ENCODE data around the gene RAB11FIP4. TPM values are rescaled to one million over a fixed set of nuclear protein-coding genes. Genes with fewer than 3 reads are reported as not detected.

RAB11FIP4 gene
- total RNA-seq, 4 donors from 2014 or later, result 0.09 to 0.22 (median 0.16) TPM; not detected in 1

DNA sequence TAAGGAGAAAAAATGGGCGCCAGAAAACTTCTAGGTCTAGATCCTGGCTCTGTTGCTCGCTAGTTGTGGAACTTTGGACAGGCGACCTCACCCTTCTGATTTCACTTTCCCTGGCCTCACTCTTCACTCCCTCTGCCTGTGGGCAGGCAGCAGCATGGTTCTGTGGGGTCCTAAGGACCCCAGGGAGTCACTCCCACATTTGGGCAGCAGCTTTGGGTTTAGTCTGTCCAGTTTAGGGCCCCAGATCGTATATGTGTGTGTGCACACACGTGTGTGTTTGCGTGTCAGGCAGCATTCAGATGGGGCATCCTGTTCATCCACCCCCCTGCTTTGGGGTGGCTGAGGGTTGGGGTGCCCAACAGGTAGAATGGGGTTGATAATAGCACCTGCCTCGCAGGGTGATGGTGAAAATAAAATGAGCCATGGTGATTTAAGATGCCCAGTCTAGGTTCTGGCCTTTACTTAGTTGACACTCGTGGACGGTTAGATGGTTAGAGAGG, 102.2 kb downstream of the RAB11FIP4 start:
- in situ Hi-C loops (cut with MboI; ENCODE audit: low sequenced_read_pairs in 4 of 4) (no loop called here), intact Hi-C loops (cut with DNase I; ENCODE audit: low total_unique reads) (no loop called here)
- no peaks in the 10 kb centered on the region for H3K9me3 ChIP-seq
- ATAC-seq (no peak), DNase-seq (no peak)
- H3K4me3 ChIP-seq, result no peak overlapping the region
- no peak overlapping the region for H3K27ac ChIP-seq
- TF ChIP-seq, protein P1, sequence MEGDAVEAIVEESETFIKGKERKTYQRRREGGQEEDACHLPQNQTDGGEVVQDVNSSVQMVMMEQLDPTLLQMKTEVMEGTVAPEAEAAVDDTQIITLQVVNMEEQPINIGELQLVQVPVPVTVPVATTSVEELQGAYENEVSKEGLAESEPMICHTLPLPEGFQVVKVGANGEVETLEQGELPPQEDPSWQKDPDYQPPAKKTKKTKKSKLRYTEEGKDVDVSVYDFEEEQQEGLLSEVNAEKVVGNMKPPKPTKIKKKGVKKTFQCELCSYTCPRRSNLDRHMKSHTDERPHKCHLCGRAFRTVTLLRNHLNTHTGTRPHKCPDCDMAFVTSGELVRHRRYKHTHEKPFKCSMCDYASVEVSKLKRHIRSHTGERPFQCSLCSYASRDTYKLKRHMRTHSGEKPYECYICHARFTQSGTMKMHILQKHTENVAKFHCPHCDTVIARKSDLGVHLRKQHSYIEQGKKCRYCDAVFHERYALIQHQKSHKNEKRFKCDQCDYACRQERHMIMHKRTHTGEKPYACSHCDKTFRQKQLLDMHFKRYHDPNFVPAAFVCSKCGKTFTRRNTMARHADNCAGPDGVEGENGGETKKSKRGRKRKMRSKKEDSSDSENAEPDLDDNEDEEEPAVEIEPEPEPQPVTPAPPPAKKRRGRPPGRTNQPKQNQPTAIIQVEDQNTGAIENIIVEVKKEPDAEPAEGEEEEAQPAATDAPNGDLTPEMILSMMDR (IDR thresholded peaks at IDR 0.05 in 4 of 5, conservative IDR thresholded peaks at IDR 0.05 in 1 of 5), result no peak
- no peak for TF ChIP-seq POLR2A (IDR thresholded peaks at IDR 0.05)
- H3K36me3 ChIP-seq, result no peaks in the 10 kb centered on the region
- H3K27me3 ChIP-seq, result no peaks in the 10 kb centered on the region
- H3K4me1 ChIP-seq, result peaks cover 0 to under 1% of the 10 kb centered on the region in 2 donors

DNA sequence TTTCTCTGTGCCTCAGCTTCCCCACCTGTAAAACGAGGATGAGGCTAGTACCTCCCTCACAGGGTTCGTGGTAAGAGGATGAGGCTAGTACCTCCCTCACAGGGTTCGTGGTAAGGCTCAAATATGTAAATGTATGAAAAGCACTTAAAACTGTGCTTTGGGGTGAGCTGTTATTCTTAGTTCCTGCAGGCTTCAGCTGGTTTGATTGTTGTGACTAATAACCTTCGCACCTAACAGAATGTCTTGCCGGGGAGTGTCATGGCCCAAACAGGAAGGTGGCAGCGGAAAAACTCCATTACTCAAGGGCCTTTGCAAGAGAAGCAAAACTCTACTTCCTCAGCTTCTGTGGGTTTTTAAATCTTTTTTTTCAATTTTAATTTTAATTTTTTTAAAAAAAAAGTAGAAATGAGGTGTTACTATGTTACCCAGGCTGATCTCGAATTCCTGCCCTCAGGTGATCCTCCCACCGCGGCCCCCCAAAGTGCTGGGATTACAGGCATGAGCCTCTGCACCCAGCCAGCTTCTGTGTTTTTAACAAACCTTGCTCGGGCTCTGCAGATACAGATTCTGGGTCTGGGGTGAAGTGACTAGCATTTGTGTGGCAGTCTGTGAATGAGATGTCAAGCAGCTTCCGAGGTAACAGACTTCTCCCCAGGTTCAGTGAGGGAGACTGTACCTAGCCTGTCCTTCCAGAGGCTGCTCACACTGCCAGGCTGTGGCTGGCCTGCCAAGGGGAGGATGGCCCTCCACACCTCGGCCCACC, 103.0 kb downstream of the RAB11FIP4 start:
- in situ Hi-C loops (cut with MboI; ENCODE audit: low sequenced_read_pairs in 4 of 4) (no loop called here), intact Hi-C loops (cut with DNase I; ENCODE audit: low total_unique reads) (no loop called here)
- Histone ChIP-seq H3K4me1 (peaks cover under 1 to 3% of the 10 kb centered on the region in 2 donors), H3K27ac (no peak overlapping the region), H3K4me3 (no peak overlapping the region), H3K9me3 (no peaks in the 10 kb centered on the region), H3K27me3 (no peaks in the 10 kb centered on the region), H3K36me3 (no peaks in the 10 kb centered on the region)
- ATAC-seq, result no peak
- TF ChIP-seq, protein P1 (IDR thresholded peaks at IDR 0.05 in 4 of 5, conservative IDR thresholded peaks at IDR 0.05 in 1 of 5), result no peak
- TF ChIP-seq POLR2A (IDR thresholded peaks at IDR 0.05), result no peak
- DNase-seq, result no peak

DNA sequence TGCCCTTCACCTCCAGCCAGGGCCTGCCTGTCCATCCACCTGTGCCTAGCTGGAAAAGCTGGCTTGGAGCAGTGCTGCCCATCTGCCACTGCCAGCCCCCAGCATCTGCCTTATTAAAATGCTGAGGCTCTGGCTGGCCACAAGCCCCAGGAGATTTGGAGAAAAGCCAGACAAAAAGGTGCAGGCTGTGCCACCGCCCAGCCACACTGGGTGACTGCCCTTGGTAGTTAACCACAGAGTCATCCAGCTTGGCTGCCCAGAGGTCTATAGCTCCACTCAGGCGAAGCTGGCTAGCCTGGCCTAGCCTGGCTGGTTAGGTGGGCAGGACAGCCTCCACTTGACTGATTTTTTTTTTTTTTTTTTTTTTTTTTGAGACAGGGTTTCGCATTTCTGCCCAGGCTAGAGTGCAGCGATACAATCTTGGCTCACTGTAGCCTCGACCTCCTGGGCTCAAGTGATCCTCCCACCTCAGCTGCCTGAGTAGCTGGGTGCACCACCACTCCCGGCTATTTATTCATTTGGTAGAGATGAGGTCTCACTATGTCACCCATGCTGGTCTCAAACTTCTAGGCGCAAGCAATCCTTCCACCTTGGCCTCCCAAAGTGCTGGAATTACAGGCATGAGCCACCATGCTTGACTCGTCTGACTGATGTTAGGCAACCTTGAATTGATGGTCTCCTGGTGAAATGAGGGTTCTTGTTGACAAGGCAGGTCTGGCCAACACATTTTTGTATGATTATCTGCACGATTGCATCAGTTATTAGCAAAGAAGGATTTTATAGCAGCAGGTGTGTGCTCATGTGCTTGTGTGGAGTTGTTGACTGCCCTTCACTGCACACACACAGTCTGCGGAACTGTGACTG, 103.8 kb downstream of the RAB11FIP4 start:
- Histone ChIP-seq H3K9me3 (no peaks in the 10 kb centered on the region), H3K27me3 (no peaks in the 10 kb centered on the region), H3K36me3 (no peaks in the 10 kb centered on the region), H3K27ac (no peak overlapping the region), H3K4me3 (no peak overlapping the region), H3K4me1 (peaks cover 6 to 9% of the 10 kb centered on the region in 2 donors)
- no peak for ATAC-seq
- in situ Hi-C loops (cut with MboI; ENCODE audit: low sequenced_read_pairs in 4 of 4), result no loop called here
- TF ChIP-seq POLR2A (IDR thresholded peaks at IDR 0.05), result no peak
- TF ChIP-seq, protein P1 (IDR thresholded peaks at IDR 0.05 in 4 of 5, conservative IDR thresholded peaks at IDR 0.05 in 1 of 5), result no peak
- intact Hi-C loops (cut with DNase I; ENCODE audit: low total_unique reads), result no loop called here
- DNase-seq, result no peak

DNA sequence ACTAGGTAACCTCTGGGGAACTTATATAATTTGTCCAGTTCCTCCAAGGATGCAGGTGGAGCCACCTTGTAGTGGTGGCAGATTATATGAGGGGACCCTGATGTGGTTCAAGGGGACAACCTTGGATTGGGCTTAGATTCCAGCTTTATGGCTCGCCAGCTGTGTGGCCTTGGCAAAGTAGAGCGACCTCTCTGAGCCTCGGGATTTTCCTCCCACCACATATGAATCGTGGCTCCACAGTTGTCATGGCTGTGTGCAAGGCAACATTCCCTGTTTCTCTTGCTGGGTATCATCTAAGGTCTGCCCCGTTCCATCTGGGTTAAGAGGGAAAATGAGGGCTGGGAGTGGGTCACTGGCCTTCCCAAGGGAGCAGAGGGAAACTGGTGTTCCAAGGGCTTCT, 104.6 kb downstream of the RAB11FIP4 start:
- no peak for ATAC-seq
- H3K4me1 ChIP-seq, result peaks cover 14 to 18% of the 10 kb centered on the region in 2 donors
- DNase-seq, result no peak
- no peaks in the 10 kb centered on the region for H3K9me3 ChIP-seq
- TF ChIP-seq, protein P1 (IDR thresholded peaks at IDR 0.05 in 4 of 5, conservative IDR thresholded peaks at IDR 0.05 in 1 of 5), result no peak
- in situ Hi-C loops (cut with MboI; ENCODE audit: low sequenced_read_pairs in 4 of 4) (no loop called here), intact Hi-C loops (cut with DNase I; ENCODE audit: low total_unique reads) (no loop called here)
- no peaks in the 10 kb centered on the region for H3K27me3 ChIP-seq
- H3K36me3 ChIP-seq, result no peaks in the 10 kb centered on the region
- no peak overlapping the region for H3K27ac ChIP-seq
- H3K4me3 ChIP-seq, result no peak overlapping the region

All from gastrocnemius medialis (tissue), 4 donors.